HG02798 (cell line): ENCODE measurements around the gene SCG3.

Experiments used
- ATAC-seq: cut with Tn5 transposase; IDR thresholded peaks from one replicate; pipeline ENCODE4 v1.9.1; 2021; ENCODE audit warnings: mild to moderate bottlenecking; ENCODE audit not compliant: unreplicated experiment, poor library complexity

Gene SCG3

GRCh38 chr15:51677021-51677420 is 4.3 kb upstream of the SCG3 start:
- ATAC-seq, result no peak

- ATAC-seq, result no peak
Observed at GRCh38 chr15:51677452-51677851, 3.9 kb upstream of the SCG3 start.

DNA sequence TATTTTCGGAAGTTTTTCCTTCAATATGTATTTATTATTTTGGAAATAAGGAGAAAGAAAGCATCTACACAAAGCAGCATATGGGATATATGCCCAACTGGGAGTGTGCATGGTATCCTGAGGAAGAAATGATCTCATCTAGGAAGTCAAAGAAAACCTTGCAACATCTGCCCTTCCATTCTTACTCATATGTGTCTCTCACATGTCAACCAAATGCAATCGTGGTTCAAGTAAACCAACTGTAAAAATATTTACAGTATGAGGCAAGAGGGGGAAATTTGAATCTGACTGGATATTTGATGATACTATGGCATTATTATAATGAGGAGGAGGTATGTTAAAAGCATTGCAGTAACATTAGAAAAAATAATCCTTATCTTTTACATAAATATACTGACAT is 3.2 kb upstream of the SCG3 start:
- ATAC-seq, result no peak

DNA sequence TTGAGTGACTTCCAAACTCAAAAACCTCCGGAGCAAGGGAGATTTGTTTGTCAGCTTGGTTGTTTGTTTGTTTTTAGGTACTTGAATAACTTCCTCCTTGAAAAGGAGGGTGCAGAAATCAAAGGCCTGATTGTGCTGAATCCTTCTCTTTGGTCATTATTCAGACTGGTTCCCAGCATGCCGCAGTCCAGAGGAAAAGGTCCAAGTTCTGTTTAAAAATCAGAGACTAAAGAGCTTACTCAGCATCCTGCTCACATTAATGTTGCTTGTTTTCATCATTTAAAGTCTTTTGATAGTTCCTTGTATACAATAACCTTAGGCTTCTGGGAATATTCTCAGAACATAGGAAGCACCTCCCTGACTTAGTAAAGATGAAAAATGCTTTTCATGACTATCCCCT is 982 bp upstream of the SCG3 start:
- no peak for ATAC-seq

GRCh38 chr15:51687565-51687964 is 6.3 kb downstream of the SCG3 start:
- ATAC-seq, result no peak

- no peak for ATAC-seq
Observed at GRCh38 chr15:51688863-51689262, 7.6 kb downstream of the SCG3 start.

- ATAC-seq, result no peak
Observed at GRCh38 chr15:51692154-51692553, 10.9 kb downstream of the SCG3 start.

DNA sequence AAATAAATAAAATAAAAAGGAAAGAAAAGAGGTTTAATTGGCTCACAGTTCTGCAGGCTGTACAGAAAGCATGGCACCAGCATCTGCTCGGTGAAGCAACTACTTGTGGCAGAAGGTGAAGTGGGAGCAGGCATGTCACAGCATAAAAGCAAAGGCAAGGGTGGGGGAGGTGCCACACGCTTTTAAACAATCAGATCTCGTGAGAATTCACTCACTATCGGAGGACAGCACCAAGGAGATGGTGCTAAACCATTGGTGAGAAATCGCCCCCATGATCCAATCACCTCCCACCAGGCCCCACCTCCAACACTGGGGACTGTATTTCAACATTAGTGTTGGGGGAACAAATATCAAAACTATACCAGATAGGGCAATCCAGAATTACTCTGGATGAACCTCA is 15.3 kb downstream of the SCG3 start:
- ATAC-seq, result no peak

- ATAC-seq, result no peak
Observed at GRCh38 chr15:51697163-51697562, 15.9 kb downstream of the SCG3 start.

- ATAC-seq, result no peak
Observed at GRCh38 chr15:51699373-51699772, 18.1 kb downstream of the SCG3 start.

GRCh38 chr15:51702710-51703109 is 21.4 kb downstream of the SCG3 start:
- no peak for ATAC-seq

GRCh38 chr15:51706291-51706690 is 25.0 kb downstream of the SCG3 start:
- ATAC-seq, result no peak

DNA sequence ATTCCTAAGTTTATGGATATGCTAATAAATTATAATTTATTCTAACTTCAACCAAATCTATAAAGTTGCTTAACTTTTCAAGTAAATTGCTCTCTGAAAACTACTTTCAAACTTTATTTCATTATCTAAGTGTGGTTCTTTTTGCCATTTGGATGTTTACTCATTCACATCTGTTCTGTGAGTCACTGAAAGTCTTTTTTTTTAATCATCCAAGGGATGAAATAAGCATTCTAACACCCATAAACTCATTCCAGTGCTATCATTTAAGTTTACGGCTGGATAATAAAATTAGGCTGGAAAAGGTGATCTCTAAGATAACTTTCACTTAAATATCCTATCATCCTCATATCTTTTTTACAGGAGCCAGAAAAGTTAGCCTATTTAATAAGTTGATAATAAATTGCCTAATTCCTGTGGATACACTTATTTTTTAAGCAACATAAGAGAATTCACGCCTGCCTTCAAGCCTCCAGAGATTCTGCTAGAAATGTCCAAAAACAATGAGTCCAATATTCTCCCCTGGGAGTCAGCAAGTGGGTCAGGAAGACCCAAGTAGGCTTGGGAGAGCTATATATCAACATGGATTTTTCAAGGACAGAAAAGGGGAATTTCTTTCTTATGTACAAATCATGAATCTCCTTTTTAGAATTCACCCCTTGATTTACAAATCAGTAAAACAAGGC is 25.8 kb downstream of the SCG3 start:
- ATAC-seq, result no peak

DNA sequence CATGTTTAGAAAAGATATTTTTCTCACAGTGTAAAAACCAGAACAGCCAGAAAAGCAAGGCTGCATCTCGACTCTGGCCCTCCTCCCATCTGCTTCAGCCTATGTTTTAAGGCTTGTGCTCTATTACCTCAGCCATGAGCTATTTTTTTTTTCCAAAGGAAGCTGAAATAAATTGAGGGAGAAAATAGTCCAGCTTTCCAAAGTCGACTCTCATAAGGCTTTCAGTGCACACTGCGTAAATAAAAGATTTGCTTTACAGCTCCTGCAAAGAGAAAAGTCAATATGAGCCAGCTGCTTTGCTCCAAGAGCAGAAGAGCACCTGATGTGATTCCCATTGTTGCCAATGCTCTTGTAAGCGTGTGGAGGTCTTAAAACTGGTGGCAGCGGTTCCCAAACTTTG is 26.7 kb downstream of the SCG3 start:
- ATAC-seq, result no peak

- no peak for ATAC-seq
Observed at GRCh38 chr15:51709031-51709430, 27.7 kb downstream of the SCG3 start.

DNA sequence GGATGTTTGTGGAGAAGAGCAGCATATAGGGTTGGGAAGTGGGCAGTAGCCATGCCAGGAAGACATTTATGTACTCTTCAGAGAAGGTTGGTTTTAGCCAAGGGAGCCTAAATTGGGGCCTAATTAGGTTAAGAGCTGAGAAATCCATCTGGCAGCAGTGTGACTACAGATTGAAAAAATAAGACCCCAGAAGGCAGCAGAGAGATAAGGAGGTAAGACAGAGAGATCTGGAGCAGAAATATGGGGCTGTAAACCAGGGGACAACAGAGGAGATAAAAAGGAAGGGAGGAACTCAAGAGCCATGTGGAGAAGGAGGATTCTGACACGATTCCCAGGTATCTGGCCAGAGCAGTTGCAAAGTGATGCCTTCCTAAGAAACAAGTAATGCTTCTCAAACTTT is 32.9 kb downstream of the SCG3 start:
- no peak for ATAC-seq

- no peak for ATAC-seq
Observed at GRCh38 chr15:51714911-51715310, 33.6 kb downstream of the SCG3 start.

GRCh38 chr15:51718219-51718618 is 36.9 kb downstream of the SCG3 start:
- ATAC-seq, result no peak

DNA sequence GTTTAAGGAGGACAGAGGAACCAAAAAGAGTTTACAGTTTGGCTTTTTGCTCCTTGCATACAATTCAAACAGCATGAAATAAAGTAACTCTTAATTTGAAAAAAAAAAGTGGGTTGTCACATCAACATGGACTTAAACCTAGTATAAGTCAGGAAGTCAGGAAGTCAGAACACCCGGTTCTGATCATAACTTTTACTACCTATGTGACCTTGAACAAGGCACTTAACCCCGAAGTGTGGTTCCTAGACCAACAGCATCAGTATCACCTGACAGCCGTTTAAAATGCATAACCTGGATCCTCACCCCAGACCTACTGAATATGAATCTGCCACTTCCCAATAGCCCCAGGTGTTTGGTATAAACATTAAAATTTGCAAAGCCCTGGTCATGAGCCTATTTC is 37.4 kb downstream of the SCG3 start:
- ATAC-seq, result no peak

- no peak for ATAC-seq
Observed at GRCh38 chr15:51720201-51720995, 39.1 kb downstream of the SCG3 start.

- ATAC-seq, result no peak
Observed at GRCh38 chr15:51721199-51721960, 40.1 kb downstream of the SCG3 start.
